Tongue (tissue), 3 donors: ENCODE results near the gene SOWAHA. TPM values are rescaled to one million over a fixed set of nuclear protein-coding genes. Genes with fewer than 3 reads are reported as not detected.
"Not testable (repeated sequence)": the region's sequence is repeated elsewhere in the genome, so short reads cannot be mapped to it uniquely, and the experiment has no call there.

Source experiments
- DNase-seq: peaks from one replicate; pipeline ENCODE4 v3.0.0-alpha.2; 2015
- small RNA-seq: library from RNA; depleted of rRNA; stranded (forward); fragments of <200 nt; gene quantifications from one replicate; pipeline ENCODE3, GENCODE V24; 2014; ENCODE audit warnings: low replicate concordance
- total RNA-seq: library from RNA; depleted of rRNA; stranded (reverse); fragments of >200 nt; gene quantifications from one replicate; pipeline ENCODE4 v1.2.3, GENCODE V29; 2014

SOWAHA gene
- total RNA-seq, 1 donor from 2014 or later = 0.10 TPM

- not testable (repeated sequence) for DNase-seq
These were observed 41.9 kb downstream of the SOWAHA start for GRCh38 chr5:132854992-132855391.

GRCh38 chr5:132856011-132856410 is 42.9 kb downstream of the SOWAHA start:
- no peak for DNase-seq

- DNase-seq = no peak
These were observed 46.9 kb downstream of the SOWAHA start for GRCh38 chr5:132859889-132860437.

- no peak for DNase-seq
These were observed 47.6 kb downstream of the SOWAHA start for GRCh38 chr5:132860742-132861141.

GRCh38 chr5:132865668-132866341 is 52.7 kb downstream of the SOWAHA start:
- DNase-seq = no peak

Small RNA genes within 50 kb of the gene (small RNA-seq; reads per million reads assigned to genes)
- not detected for gene RNA5SP192

Other genes with a start within 250 kb of the SOWAHA start
- gene IL13, start 155.1 kb upstream of the SOWAHA start, total RNA-seq = not detected
- not detected for gene IL4, start 139.3 kb upstream of the SOWAHA start, total RNA-seq
- 7.0 TPM for gene KIF3A, start 75.8 kb upstream of the SOWAHA start, total RNA-seq
- gene CCNI2, start 65.9 kb upstream of the SOWAHA start, total RNA-seq = not detected
- gene SEPTIN8, start 36.1 kb upstream of the SOWAHA start, total RNA-seq = 43.5 TPM
- 2.9 TPM for gene SHROOM1, start 17.3 kb downstream of the SOWAHA start, total RNA-seq
- 1.7 TPM for gene GDF9, start 53.2 kb downstream of the SOWAHA start, total RNA-seq
- 176 TPM for gene UQCRQ, start 53.3 kb downstream of the SOWAHA start, total RNA-seq
- 2.3 TPM for gene LEAP2, start 60.4 kb downstream of the SOWAHA start, total RNA-seq
- gene AFF4, start 150.3 kb downstream of the SOWAHA start, total RNA-seq = 77.5 TPM
- gene ZCCHC10, start 213.2 kb downstream of the SOWAHA start, total RNA-seq = 26.4 TPM
- 94.4 TPM for gene HSPA4, start 238.7 kb downstream of the SOWAHA start, total RNA-seq